Testis (tissue), 3 donors: Measurements from ENCODE around the gene TGFB1I1. TPM values are rescaled to one million over a fixed set of nuclear protein-coding genes. Genes with fewer than 3 reads are reported as not detected.
"Not testable (repeated sequence)": the region's sequence is repeated elsewhere in the genome, so short reads cannot be mapped to it uniquely, and the experiment has no call there.

Source experiments
- DNase-seq: peaks from one replicate; pipeline ENCODE4 v3.0.0-alpha.2; 2019
- H3K27ac ChIP-seq, 2 donors: fragments of 200-600 bp; sonication (generic); one replicate each; pipeline ENCODE4 v1.5.1; 2019
- H3K27me3 ChIP-seq: fragments of 200-600 bp; sonication (generic); one replicate; pipeline ENCODE4 v1.5.1; 2019
- H3K36me3 ChIP-seq: fragments of 200-600 bp; sonication (generic); one replicate; pipeline ENCODE4 v1.5.1; 2017; ENCODE audit warnings: low read depth; ENCODE audit errors: missing control alignments
- H3K4me1 ChIP-seq: fragments of 200-600 bp; sonication (generic); one replicate; pipeline ENCODE4 v1.5.1; 2019
- H3K4me3 ChIP-seq, 2 donors: fragments of 200-600 bp; sonication (generic); one replicate each; pipeline ENCODE4 v1.5.1; 2017 to 2019
- H3K9me3 ChIP-seq: fragments of 200-600 bp; sonication (generic); one replicate; pipeline ENCODE4 v1.5.1; 2017
- POLR2A ChIP-seq: fragments of 450-650 bp; IDR thresholded peaks from one replicate; pipeline ENCODE4 v1.6.1; 2017; ENCODE audit warnings: antibody characterized with exemption, mild to moderate bottlenecking, moderate library complexity
- WGBS, 2 donors: methylation state at CpG; one replicate each; pipeline ENCODE4 v1.1.5; 2018; 5-methylcytosine and 5-hydroxymethylcytosine counted together
- intact Hi-C: fragments of 100-400 bp; cut with DNase I; formaldehyde crosslinking; loops from one replicate; pipeline ENCODE4 v1.15.1; 2023; ENCODE audit warnings: low total_unique reads
- polyA plus RNA-seq: library from polyadenylated mRNA; stranded (reverse); fragments of 350-450 nt; fragmentation: Illumina TruSeq; extraction: RNeasy Lipid Tissue Mini Kit (QIAGEN cat#74804); gene quantifications from one replicate; pipeline ENCODE4 v1.2.3, GENCODE V29; 2014; ENCODE audit warnings: low read depth, low replicate concordance; ENCODE audit not compliant: insufficient read depth
- total RNA-seq, 2 donors: library from RNA; depleted of rRNA; stranded (reverse); fragments of >200 nt; gene quantifications; one replicate each; pipeline ENCODE4 v1.2.3, GENCODE V29; 2016
- TF ChIP-seq, protein P1 (sequence below), 3 experiments: fragments of 450-650 bp in 2 of 3; fragments of 200-600 bp in 1 of 3; sonication (generic) in 1 of 3; IDR thresholded peaks; one replicate each; pipeline ENCODE4 v1.5.1; 2016 to 2019; ENCODE audit warnings: antibody characterized with exemption in 3 of 3, mild to moderate bottlenecking in 2 of 3, moderate library complexity in 1 of 3

The TGFB1I1 gene
- total and polyA plus RNA-seq, 3 donors from 2014 or later, result 13.6 to 31.7 (median 28.4) TPM

DNA sequence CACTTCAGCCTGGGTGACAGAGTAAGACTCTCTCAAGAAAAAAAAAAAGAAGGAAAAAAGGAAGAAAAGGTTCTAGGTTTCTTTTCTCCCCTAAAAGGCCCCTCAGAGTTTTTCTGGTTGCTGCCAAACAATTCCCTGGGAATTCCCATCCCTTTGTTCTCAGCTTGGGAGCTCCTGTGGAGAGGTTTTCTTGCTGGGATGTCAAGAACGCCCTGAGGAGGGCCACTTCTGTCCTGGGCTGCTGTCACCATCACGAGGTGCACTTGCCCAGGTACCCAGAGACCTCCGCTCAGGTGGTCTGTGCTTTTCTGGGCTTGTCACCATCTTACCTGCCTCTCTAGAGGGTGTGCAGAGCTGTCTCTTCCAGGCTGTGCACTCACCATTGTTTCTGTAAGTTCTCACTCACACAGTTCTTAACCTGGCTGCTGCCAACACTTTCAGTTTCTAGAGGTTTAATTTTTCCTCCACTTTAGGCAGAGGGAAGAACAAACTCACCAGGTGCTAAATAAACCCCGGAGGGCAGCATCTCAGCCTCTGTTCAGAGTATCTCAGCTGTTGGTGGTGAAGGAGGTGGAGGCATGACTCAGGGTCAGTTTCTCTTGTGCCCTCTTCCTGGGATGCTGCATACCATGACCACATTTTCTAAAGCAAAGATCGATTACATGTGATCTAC is 41.4 kb upstream of the TGFB1I1 start:
- H3K4me1 ChIP-seq, result peaks cover 21% of the 10 kb centered on the region
- no peak overlapping the region for H3K4me3 ChIP-seq
- H3K27me3 ChIP-seq, result no peaks in the 10 kb centered on the region
- no peaks in the 10 kb centered on the region for H3K9me3 ChIP-seq
- H3K27ac ChIP-seq, result peak overlapping the region; percentile 8 to 62
- no peak for DNase-seq
- intact Hi-C loops, result loop anchor here (10.0 kb wide), 1 partner anchor 446 kb away; the partner anchor contains the start of gene HSD3B7
- no peaks in the 10 kb centered on the region for H3K36me3 ChIP-seq
- 58 to 59% methylated on average over 5 of the region's 5 CpGs for WGBS, 2 donors
- no peak for TF ChIP-seq POLR2A
- TF ChIP-seq, protein P1, sequence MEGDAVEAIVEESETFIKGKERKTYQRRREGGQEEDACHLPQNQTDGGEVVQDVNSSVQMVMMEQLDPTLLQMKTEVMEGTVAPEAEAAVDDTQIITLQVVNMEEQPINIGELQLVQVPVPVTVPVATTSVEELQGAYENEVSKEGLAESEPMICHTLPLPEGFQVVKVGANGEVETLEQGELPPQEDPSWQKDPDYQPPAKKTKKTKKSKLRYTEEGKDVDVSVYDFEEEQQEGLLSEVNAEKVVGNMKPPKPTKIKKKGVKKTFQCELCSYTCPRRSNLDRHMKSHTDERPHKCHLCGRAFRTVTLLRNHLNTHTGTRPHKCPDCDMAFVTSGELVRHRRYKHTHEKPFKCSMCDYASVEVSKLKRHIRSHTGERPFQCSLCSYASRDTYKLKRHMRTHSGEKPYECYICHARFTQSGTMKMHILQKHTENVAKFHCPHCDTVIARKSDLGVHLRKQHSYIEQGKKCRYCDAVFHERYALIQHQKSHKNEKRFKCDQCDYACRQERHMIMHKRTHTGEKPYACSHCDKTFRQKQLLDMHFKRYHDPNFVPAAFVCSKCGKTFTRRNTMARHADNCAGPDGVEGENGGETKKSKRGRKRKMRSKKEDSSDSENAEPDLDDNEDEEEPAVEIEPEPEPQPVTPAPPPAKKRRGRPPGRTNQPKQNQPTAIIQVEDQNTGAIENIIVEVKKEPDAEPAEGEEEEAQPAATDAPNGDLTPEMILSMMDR (IDR thresholded peaks at IDR 0.05), result no peak

DNA sequence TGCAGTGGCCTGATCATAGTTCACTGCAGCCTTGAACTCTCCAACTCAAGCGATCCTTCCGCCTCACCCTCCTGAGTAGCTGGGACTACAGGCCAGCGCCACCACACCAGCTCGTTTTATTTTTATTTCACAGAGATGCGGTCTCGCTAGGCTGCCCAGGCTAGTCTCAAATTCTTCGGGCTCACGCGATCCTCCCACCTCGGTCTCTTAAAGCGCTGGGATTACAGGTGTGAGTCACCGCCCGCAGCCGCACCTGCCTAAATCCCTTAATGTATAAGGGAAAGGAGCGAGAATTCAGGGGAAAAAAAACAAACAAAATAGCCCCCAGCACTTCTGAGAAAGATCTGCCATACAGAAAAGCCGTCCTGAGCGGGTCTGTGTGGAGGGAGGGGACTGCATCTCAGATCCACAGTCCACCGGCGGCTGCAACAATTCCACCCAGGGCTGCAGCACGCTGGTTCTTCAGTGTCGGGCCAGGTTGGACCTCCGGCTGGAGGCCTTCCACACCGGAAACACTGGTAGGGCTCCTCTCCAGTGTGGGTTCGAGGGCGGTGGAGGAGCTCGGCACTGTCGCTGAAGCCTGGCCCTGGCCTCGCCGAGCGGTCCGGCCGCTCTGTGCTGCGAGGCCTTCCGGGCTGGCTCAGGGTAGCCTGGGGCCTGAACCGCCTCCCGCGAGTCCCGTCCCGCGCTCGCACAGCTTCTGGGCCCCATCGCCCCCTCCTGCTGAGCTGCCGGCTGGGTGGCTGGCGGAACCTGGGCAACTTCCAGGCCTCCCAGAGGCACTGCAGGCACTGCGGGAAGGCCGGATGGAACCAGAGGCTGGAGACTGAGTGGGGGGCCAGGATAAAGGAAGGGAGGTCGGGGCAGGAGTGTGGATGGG is 36.4 kb upstream of the TGFB1I1 start:
- intact Hi-C loops, result loop anchor here (10.0 kb wide), 1 partner anchor 451 kb away; the partner anchor contains the start of gene HSD3B7
- Histone ChIP-seq H3K27ac (no peak overlapping the region), H3K9me3 (no peaks in the 10 kb centered on the region), H3K36me3 (no peaks in the 10 kb centered on the region), H3K27me3 (no peaks in the 10 kb centered on the region), H3K4me1 (no peaks in the 10 kb centered on the region), H3K4me3 (peak overlapping the region in 1 of 2 donors; percentile 12)
- no peak for DNase-seq
- TF ChIP-seq POLR2A, result no peak
- TF ChIP-seq, protein P1 (IDR thresholded peaks at IDR 0.05), result no peak
- WGBS, 2 donors, result 60 to 82% methylated on average over 28 to 45 of the region's 47 CpGs

DNA sequence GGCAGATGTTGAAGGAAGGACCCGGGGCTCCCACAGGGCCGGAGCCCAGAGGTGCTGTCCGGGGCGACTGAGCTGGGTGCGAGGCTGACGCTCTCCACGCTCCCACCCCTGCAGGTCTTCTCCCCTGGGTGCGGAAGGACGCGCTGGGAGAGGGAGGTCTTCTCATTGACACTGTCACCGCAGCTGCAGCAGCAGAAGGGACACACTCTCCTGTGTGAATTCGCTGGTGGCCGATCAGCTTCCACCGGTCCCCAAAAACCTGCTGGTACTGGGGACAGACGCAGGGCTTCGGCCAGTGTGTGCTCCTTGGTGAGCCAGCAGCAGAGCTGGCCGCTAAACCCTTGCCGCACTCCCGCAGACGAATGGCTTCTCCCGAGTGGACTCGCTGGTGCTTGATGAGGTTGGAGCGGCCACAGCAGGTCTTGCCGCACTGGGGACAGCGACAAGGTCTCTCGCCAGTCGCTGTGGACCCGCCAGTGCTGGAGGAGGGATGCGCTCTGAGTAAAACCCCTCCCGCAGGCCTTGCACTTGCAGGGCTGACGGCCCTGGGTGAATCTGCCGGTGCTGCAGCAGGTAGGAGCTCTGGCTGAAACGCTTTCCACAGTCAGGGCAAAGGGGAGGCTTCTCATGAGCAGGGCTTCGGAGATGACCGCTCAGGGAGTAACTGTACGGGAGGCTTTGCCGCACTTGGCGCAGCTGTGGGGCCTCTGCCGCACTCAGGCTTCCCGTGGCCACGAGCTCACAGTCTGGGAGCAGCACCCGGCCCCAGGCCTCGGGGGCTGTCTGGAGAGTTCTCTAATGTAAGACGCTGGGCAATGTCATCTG is 35.5 kb upstream of the TGFB1I1 start:
- WGBS, 2 donors, result 65 to 77% methylated on average over 27 to 44 of the region's 44 CpGs

DNA sequence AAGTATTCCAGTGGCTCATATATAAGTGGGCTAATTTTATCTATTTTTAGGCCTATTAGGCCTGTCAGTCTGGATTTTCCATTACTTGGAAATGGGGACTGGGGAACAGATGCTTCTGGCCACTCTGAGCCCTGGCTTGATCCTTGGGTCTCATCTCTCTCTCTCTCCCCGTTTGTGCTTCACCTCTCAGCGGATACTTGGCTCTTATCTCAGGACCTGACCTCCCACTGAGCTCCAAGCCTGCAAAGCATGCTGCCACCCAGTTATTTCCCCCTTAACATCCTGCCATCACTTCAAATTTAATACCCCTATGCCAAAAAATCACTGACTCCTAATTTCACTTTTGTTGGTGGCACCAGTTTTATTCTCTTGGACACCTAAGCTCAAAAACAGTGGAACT is 33.5 kb upstream of the TGFB1I1 start:
- Histone ChIP-seq H3K9me3 (no peaks in the 10 kb centered on the region), H3K27me3 (no peaks in the 10 kb centered on the region), H3K36me3 (no peaks in the 10 kb centered on the region), H3K4me1 (peaks cover 13% of the 10 kb centered on the region), H3K4me3 (no peak overlapping the region), H3K27ac (no peak overlapping the region)
- 38 to 62% methylated on average over 2 of the region's 2 CpGs for WGBS, 2 donors
- intact Hi-C loops, result loop anchor here (10.0 kb wide), 1 partner anchor 454 kb away; the partner anchor contains the start of gene HSD3B7
- no peak for DNase-seq
- no peak for TF ChIP-seq POLR2A
- TF ChIP-seq, protein P1 (IDR thresholded peaks at IDR 0.05), result no peak

More for the DNA sequence above, 35.5 kb upstream of the TGFB1I1 start:
- TF ChIP-seq POLR2A, result no peak
- TF ChIP-seq, protein P1 (IDR thresholded peaks at IDR 0.05), result no peak
- no peak overlapping the region for H3K27ac ChIP-seq
- intact Hi-C loops, result loop anchor here (10.0 kb wide), 1 partner anchor 452 kb away; the partner anchor contains the start of gene HSD3B7
- no peaks in the 10 kb centered on the region for H3K36me3 ChIP-seq
- H3K4me1 ChIP-seq, result peaks cover 4% of the 10 kb centered on the region
- H3K27me3 ChIP-seq, result no peaks in the 10 kb centered on the region
- no peaks in the 10 kb centered on the region for H3K9me3 ChIP-seq
- H3K4me3 ChIP-seq, result peak overlapping the region in 1 of 2 donors; percentile 12
- DNase-seq, result no peak

DNA sequence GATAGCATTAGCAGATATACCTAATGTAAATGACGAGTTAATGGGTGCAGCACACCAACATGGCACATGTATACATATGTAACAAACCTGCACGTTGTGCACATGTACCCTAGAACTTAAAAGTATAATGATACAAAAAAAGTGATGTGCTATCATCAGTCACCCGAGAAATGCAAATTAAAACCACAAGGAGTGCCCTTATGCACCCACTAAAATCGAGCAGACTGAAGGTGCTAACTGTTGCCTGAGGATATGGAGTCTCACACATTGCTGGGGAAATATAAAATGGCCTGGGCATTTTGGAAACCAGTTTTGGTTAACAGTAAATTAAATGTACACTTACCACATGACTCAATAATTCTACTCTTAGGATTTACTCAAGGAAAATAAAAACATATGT is 32.9 kb upstream of the TGFB1I1 start:
- H3K4me1 ChIP-seq, result peaks cover 13% of the 10 kb centered on the region
- not testable (repeated sequence) for H3K9me3 ChIP-seq, H3K36me3 ChIP-seq, H3K4me3 ChIP-seq, H3K27ac ChIP-seq, H3K27me3 ChIP-seq, DNase-seq
- WGBS, 2 donors, result 66 to 72% methylated on average over 4 of the region's 4 CpGs
- intact Hi-C loops, result loop anchor here (10.0 kb wide), 1 partner anchor 454 kb away; the partner anchor contains the start of gene HSD3B7
